GM12873 (cell line): ENCODE measurements around the gene VDAC1.

Experiments
- TF ChIP-seq, protein P1 (sequence below): IDR thresholded peaks from 2 replicates; pipeline ENCODE4 v1.5.1; 2012; ENCODE audit warnings: low read depth, mild to moderate bottlenecking, moderate library complexity, low read length, control low read depth; ENCODE audit not compliant: insufficient read depth; ENCODE audit errors: missing control alignments

The VDAC1 gene

DNA sequence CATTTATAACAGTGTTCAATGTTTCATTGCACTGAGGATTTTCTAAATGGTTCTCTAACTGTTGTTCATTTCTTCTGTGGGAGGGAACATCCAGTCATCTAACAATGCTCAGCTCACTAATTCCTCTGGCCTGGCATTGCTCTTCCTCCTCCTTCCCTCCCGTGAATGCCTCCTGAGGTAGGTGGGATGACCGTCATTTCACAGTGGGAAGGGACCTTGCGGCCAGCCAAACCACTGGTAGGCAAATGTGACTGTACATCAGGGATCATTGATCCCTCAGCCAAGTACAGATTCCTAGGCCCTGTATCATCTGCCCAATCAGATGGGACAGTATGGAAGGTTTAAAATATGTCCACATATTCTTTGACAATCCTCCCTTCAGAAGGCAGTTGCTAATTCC lies 23.7 kb upstream of the VDAC1 start:
- TF ChIP-seq, protein P1, sequence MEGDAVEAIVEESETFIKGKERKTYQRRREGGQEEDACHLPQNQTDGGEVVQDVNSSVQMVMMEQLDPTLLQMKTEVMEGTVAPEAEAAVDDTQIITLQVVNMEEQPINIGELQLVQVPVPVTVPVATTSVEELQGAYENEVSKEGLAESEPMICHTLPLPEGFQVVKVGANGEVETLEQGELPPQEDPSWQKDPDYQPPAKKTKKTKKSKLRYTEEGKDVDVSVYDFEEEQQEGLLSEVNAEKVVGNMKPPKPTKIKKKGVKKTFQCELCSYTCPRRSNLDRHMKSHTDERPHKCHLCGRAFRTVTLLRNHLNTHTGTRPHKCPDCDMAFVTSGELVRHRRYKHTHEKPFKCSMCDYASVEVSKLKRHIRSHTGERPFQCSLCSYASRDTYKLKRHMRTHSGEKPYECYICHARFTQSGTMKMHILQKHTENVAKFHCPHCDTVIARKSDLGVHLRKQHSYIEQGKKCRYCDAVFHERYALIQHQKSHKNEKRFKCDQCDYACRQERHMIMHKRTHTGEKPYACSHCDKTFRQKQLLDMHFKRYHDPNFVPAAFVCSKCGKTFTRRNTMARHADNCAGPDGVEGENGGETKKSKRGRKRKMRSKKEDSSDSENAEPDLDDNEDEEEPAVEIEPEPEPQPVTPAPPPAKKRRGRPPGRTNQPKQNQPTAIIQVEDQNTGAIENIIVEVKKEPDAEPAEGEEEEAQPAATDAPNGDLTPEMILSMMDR: no peak

DNA sequence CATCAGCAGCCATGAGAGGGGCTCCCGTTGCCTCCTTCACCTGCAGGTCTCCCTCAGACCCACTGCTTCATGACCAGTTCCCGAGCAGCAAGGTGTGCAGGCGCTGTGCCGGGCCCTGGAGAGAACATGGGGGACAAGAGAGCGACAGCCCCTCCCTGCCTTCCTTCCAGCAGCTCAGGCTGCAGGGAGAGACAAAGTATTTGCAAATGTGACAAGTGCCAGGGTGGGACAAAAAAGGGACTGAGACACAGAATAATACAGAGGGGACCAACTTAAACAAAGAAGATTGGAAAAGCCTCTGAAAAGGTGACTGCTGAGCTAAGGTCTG lies 22.5 kb upstream of the VDAC1 start:
- TF ChIP-seq, protein P1: no peak

DNA sequence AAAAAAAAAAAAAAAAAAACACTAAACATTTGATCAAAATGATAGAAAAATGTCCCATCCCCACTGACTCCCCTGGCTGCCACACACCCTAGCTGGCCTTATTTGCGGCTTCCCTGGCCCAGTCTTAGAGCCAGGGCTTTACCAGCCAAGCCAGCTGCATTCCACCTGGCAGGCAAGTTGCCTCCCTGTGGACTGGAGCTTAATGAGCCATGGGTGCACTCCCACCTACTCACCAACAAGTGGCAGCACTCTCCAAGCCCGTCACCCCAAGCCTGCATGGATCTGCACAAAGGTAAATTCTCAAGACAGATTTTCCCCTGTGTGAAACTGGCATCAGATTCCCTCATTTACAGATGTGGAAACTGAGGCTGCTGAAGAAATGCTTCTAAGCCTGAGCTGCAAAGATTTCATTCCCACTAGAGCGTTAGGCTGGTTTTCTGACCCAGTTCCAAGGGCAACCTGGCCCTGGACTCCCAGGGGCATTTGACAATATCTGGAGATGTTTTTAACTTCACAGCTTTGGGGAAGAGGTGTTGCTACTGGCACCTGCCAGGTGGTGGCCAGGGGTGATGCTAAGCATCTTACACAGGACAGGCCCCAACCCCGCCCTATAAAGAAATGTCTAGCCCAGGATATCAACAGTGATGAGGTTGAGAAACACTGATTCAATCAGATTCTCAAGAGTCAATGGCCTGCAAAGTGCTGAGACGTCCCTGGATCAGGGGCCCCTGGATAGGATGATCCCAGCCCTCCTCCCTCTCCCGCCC lies 21.9 kb upstream of the VDAC1 start:
- TF ChIP-seq, protein P1: peak; percentile 87

DNA sequence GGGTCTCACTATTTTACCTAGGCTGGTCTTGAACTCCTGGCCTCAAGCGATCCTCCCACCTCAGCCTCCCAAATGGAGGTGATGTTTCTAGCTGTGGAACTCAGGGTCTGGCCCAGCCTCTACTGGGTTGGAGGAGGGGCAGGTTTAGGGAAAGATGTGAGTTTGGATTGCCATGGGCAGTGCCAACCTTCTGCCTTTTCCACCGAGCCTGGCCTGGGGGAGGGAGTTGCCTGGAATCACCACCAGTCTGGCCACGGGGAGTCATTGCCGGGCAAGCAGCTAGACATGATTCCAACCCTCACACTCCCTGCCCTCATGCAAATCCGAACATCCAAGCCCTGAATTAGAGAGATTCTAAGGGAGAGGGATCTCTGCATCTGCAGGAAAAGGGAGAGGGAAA lies 21.0 kb upstream of the VDAC1 start:
- TF ChIP-seq, protein P1: no peak

DNA sequence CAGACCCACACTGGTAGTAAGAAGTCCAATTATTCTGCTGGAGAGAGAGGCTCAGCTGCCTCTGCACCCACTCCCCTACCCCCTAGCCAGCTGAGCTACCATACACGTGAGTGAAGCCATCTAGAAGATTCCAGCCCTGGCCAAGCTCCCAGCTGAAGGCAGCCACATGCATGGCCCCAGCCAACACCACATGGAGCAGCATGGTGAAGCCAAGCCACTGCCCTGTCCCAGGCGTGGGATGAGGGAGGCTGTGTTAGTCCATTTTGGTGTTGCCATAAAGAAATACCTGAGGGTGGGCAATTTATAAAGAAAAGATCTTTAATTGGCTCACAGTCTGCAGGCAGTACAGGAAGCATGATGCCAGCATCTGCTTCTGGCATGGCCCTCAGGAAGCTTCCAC lies 20.0 kb upstream of the VDAC1 start:
- TF ChIP-seq, protein P1: no peak

DNA sequence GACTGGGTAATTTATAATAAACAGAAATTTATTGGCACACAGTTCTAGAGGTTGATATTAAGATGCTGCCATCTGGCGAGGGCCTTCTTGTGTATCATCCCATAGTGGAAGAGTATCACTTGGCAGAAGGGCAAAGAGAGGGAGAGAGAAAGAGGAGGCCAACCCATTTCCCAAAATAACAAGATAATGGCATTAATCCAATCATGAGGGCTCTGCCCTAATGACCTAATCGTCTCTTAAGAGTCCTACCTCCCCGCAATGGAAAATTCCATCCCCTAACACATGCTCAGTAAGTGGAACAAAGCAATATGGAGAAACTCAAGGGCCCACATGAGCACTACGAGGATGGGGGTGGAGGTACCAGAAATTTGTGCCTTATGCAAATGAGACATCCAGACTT lies 17.6 kb upstream of the VDAC1 start:
- TF ChIP-seq, protein P1: no peak

DNA sequence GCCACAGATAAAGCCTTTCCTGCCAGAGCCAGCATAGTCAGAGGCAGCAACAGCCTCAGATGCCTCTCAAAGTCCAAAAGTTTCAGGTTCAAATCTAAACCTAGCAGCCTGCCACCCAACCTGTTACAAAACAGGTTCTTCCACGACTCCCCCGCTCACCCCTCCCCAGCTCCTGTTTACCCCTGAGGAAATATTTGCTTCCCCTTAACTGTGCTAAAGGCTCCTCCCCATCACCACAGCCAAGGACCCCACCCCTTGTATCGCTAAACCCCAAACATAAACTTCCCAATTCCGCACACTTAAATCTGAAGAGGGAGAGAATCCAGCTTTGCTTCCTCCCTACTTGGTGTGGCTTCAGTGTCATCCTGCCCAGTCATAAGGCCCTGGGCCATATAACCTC lies 15.4 kb upstream of the VDAC1 start:
- TF ChIP-seq, protein P1: no peak
